Mucosa of descending colon (tissue), 3 donors: ENCODE data around the gene KRT74. TPM values are rescaled to one million over a fixed set of nuclear protein-coding genes. Genes with fewer than 3 reads are reported as not detected.

ENCODE experiments used
- ATAC-seq: fragments of 200-7000 bp; cut with Tn5 transposase; one replicate; pipeline ENCODE4 v1.9.1; 2020; ENCODE audit warnings: mild to moderate bottlenecking, moderate library complexity
- DNase-seq, 3 donors: peaks; one replicate each; pipeline ENCODE4 v3.0.0-alpha.2; 2020
- H3K36me3 ChIP-seq: fragments of 200-600 bp; one replicate; pipeline ENCODE4 v1.8.0; 2021; ENCODE audit warnings: low read depth, mild to moderate bottlenecking
- H3K4me1 ChIP-seq: fragments of 200-600 bp; one replicate; pipeline ENCODE4 v1.8.0; 2021; ENCODE audit warnings: low read depth, mild to moderate bottlenecking
- H3K4me3 ChIP-seq: fragments of 200-600 bp; one replicate; pipeline ENCODE4 v1.8.0; 2021; ENCODE audit warnings: mild to moderate bottlenecking
- H3K9me3 ChIP-seq: fragments of 200-600 bp; one replicate; pipeline ENCODE4 v1.8.0; 2021; ENCODE audit warnings: mild to moderate bottlenecking
- CTCF ChIP-seq: fragments of 200-600 bp; IDR thresholded peaks from one replicate; pipeline ENCODE4 v1.8.0; 2022; ENCODE audit warnings: antibody characterized with exemption, mild to moderate bottlenecking
- intact Hi-C, 2 donors: fragments of 100-400 bp; cut with DNase I in 1 of 2; cut with micrococcal nuclease in 1 of 2; formaldehyde crosslinking; loops; one replicate each; pipeline versions ENCODE4 v1.11.0 to v1.11.1; 2022; cut with DNase I, micrococcal nuclease
- total RNA-seq, 3 donors: library from RNA; stranded (reverse); fragmentation: NEBNext Ultra II Directional in 2 of 3; extraction: Animal tissue kit (Norgen Biotek cat#: 25700) in 2 of 3; gene quantifications; one replicate each; pipeline versions ENCODE4 v1.2.1 to v1.2.4, GENCODE V29; 2021 to 2023
- donor health status: DM: no; HTN: no; CAD: no; lungs with moderate emphysema.
- donor health status: DM: no; HTN: no; CAD: no.
- donor health status: DM: no; HTN: yes; CAD: no.

The KRT74 gene
- total RNA-seq, 3 donors from 2014 or later, result not detected

- H3K36me3 ChIP-seq, result no peaks in the 10 kb centered on the region
- intact Hi-C loops, result no loop called here
- H3K9me3 ChIP-seq, result no peaks in the 10 kb centered on the region
- no peak overlapping the region for H3K4me3 ChIP-seq
- ATAC-seq (no peak), DNase-seq (no peak)
- no peak for TF ChIP-seq CTCF
- no peaks in the 10 kb centered on the region for H3K4me1 ChIP-seq
Observed at GRCh38 chr12:52523824-52524223, 49.8 kb downstream of the KRT74 start.

- H3K36me3 ChIP-seq, result no peaks in the 10 kb centered on the region
- intact Hi-C loops, result no loop called here
- DNase-seq (no peak), ATAC-seq (no peak)
- no peaks in the 10 kb centered on the region for H3K4me1 ChIP-seq
- no peak overlapping the region for H3K4me3 ChIP-seq
- H3K9me3 ChIP-seq, result no peaks in the 10 kb centered on the region
- no peak for TF ChIP-seq CTCF
Observed at GRCh38 chr12:52522346-52523011, 51.2 kb downstream of the KRT74 start.

- Histone ChIP-seq H3K36me3 (no peaks in the 10 kb centered on the region), H3K4me1 (no peaks in the 10 kb centered on the region), H3K4me3 (no peak overlapping the region), H3K9me3 (no peaks in the 10 kb centered on the region)
- intact Hi-C loops, result no loop called here
- ATAC-seq (no peak), DNase-seq (no peak)
- TF ChIP-seq CTCF, result no peak
Observed at GRCh38 chr12:52521568-52522266, 51.9 kb downstream of the KRT74 start.

- intact Hi-C loops, result no loop called here
- DNase-seq (no peak), ATAC-seq (no peak)
- H3K36me3 ChIP-seq, result no peaks in the 10 kb centered on the region
- no peak overlapping the region for H3K4me3 ChIP-seq
- TF ChIP-seq CTCF, result no peak
- H3K4me1 ChIP-seq, result no peaks in the 10 kb centered on the region
- no peaks in the 10 kb centered on the region for H3K9me3 ChIP-seq
Observed at GRCh38 chr12:52521175-52521567, 52.5 kb downstream of the KRT74 start.

- H3K9me3 ChIP-seq, result no peaks in the 10 kb centered on the region
- DNase-seq (no peak), ATAC-seq (no peak)
- TF ChIP-seq CTCF, result no peak
- no peak within 1 kb of the TSS for H3K4me3 ChIP-seq
- no peaks in the 10 kb centered on the region for H3K4me1 ChIP-seq
- intact Hi-C loops, result no loop called here
- H3K36me3 ChIP-seq, result no peaks in the 10 kb centered on the region
Observed at GRCh38 chr12:52519826-52520662, 53.6 kb downstream of the KRT74 start, which contains the start of gene KRT5. Gene KRT5 (minus strand): TSS chr12:52520394. CDS start chr12:52520296, 98 bp downstream.
